ENCODE measurements around the gene DCLK2.

DNA sequence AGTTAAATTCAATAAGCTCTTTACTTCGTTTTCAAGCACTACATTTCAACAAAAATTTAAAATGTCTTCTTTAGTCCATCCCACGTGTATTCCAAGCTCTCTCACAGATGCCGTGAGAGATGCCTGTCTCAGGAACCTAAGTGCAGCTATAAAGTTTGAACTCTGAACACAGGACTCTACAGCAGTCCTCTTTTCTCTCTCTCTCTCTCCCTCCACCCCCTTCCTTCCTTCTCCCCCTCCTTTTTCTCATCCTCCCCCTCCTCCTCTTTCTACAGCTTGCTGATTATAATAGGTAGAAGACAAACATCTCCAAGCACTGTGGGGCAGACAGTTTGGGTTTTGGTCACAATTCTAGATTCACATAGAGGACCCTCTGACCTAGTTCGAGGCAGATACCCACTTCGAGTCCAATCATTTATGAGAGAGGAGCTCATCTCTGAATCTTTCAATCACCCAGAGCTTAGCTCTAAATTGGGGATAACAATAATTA, 31.5 kb upstream of the DCLK2 start:
- TF ChIP-seq, protein P1, sequence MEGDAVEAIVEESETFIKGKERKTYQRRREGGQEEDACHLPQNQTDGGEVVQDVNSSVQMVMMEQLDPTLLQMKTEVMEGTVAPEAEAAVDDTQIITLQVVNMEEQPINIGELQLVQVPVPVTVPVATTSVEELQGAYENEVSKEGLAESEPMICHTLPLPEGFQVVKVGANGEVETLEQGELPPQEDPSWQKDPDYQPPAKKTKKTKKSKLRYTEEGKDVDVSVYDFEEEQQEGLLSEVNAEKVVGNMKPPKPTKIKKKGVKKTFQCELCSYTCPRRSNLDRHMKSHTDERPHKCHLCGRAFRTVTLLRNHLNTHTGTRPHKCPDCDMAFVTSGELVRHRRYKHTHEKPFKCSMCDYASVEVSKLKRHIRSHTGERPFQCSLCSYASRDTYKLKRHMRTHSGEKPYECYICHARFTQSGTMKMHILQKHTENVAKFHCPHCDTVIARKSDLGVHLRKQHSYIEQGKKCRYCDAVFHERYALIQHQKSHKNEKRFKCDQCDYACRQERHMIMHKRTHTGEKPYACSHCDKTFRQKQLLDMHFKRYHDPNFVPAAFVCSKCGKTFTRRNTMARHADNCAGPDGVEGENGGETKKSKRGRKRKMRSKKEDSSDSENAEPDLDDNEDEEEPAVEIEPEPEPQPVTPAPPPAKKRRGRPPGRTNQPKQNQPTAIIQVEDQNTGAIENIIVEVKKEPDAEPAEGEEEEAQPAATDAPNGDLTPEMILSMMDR (IDR thresholded peaks at IDR 0.05), result no peak
- no peak for TF ChIP-seq POLR2A (IDR thresholded peaks at IDR 0.05)
